CD4-positive, alpha-beta T cell (primary cell): Measurements from ENCODE around the gene TNNT2. TPM values are rescaled to one million over a fixed set of nuclear protein-coding genes. Genes with fewer than 3 reads are reported as not detected.

ENCODE experiments used
- ATAC-seq: fragments of 200-7000 bp; cut with Tn5 transposase; one replicate; pipeline ENCODE4 v1.10.0; 2022; ENCODE audit warnings: mild to moderate bottlenecking; ENCODE audit not compliant: poor library complexity
- CTCF ChIA-PET: fragments of 350-600 bp; sonication (Branson Sonifier 250); formaldehyde crosslinking; loops from one replicate; lab custom pipeline; 2021; ENCODE audit warnings: antibody characterized with exemption, inconsistent platforms; lab: Charles Lee
- POLR2A ChIA-PET: fragments of 350-600 bp; sonication (Branson Sonifier 250); formaldehyde crosslinking; loops from one replicate; lab custom pipeline; 2021; ENCODE audit warnings: antibody characterized with exemption, inconsistent platforms; lab: Charles Lee
- DNase-seq, 14 experiments: peaks; one replicate each; pipeline ENCODE4 v3.0.0-alpha.2; 2013 to 2020; ENCODE audit warnings: mixed read lengths in 2 of 14
- H3K27ac ChIP-seq, 2 donors: one replicate each; pipeline versions ENCODE4 v1.5.1 to v1.7.0; 2013; ENCODE audit warnings: low read length in 2 of 2, low read depth in 1 of 2, mild to moderate bottlenecking in 1 of 2
- H3K27me3 ChIP-seq, 2 experiments: 1 replicate in 1 of 2; 2 replicates in 1 of 2; pipeline versions ENCODE4 v1.6.1 to v1.7.0; 2013; ENCODE audit warnings: low read length in 2 of 2, control low read depth in 1 of 2, mild to moderate bottlenecking in 1 of 2, moderate library complexity in 1 of 2; ENCODE audit not compliant: insufficient read depth in 2 of 2, control insufficient read depth in 1 of 2
- H3K36me3 ChIP-seq: one replicate; pipeline ENCODE4 v1.6.1; 2013; ENCODE audit warnings: low read length, control low read depth; ENCODE audit not compliant: insufficient read depth
- H3K4me1 ChIP-seq: one replicate; pipeline ENCODE4 v1.6.1; 2013; ENCODE audit warnings: low read length, control low read depth; ENCODE audit not compliant: insufficient read depth
- H3K4me3 ChIP-seq: one replicate; pipeline ENCODE4 v1.5.1; 2013; ENCODE audit warnings: mild to moderate bottlenecking, low read length, moderate library complexity
- H3K9me3 ChIP-seq, 2 experiments: 1 replicate in 1 of 2; 2 replicates in 1 of 2; pipeline versions ENCODE4 v1.6.1 to v1.7.0; 2013; ENCODE audit warnings: low read length in 2 of 2, mild to moderate bottlenecking in 2 of 2, control low read depth in 1 of 2, moderate library complexity in 1 of 2; ENCODE audit not compliant: control insufficient read depth in 1 of 2, insufficient read depth in 1 of 2
- H3K27ac Mint-ChIP-seq: one replicate; pipeline ENCODE4 v1.8.0; 2020; ENCODE audit warnings: mixed read lengths
- H3K27me3 Mint-ChIP-seq: one replicate; pipeline ENCODE4 v1.8.0; 2021; ENCODE audit warnings: mixed read lengths
- H3K36me3 Mint-ChIP-seq: one replicate; pipeline ENCODE4 v1.8.0; 2021; ENCODE audit warnings: low read depth, mixed read lengths
- H3K4me1 Mint-ChIP-seq: one replicate; pipeline ENCODE4 v1.8.0; 2021; ENCODE audit warnings: low read depth, mixed read lengths
- H3K4me3 Mint-ChIP-seq: one replicate; pipeline ENCODE4 v1.8.0; 2020; ENCODE audit warnings: mild to moderate bottlenecking, mixed read lengths
- H3K9me3 Mint-ChIP-seq: one replicate; pipeline ENCODE4 v1.8.0; 2020; ENCODE audit warnings: mixed read lengths
- CTCF ChIP-seq: fragments of 200-600 bp; IDR thresholded peaks from one replicate; pipeline ENCODE4 v1.8.0; 2022; ENCODE audit warnings: antibody characterized with exemption, mild to moderate bottlenecking
- intact Hi-C, 2 experiments: fragments of 100-400 bp; cut with DNase I in 1 of 2; cut with micrococcal nuclease in 1 of 2; formaldehyde crosslinking; loops; one replicate each; pipeline versions ENCODE4 v1.15.1 to v1.9.0; 2023 to 2025; cut with DNase I, micrococcal nuclease
- total RNA-seq, 174 experiments: library from RNA in 2 of 174; stranded (reverse) in 2 of 174; gene quantifications; one replicate each; pipeline ENCODE4 v1.2.3 and lab custom pipeline; 2021 to 2026

Gene TNNT2
- total RNA-seq, 2 experiments from 2014 or later = not detected

GRCh38 chr1:201346337-201346939 lies 31.0 kb downstream of the TNNT2 start:
- H3K27me3 Mint-ChIP-seq = peaks cover 27% of the 10 kb centered on the region
- ChIA-PET CTCF (no interaction called here), POLR2A (no interaction called here)
- H3K36me3 Mint-ChIP-seq = no peaks in the 10 kb centered on the region
- no peaks in the 10 kb centered on the region for H3K4me1 ChIP-seq
- intact Hi-C loops = no loop called here
- ATAC-seq = no peak
- no peaks in the 10 kb centered on the region for H3K4me1 Mint-ChIP-seq
- H3K27me3 ChIP-seq = peaks cover 2 to 12% of the 10 kb centered on the region in 2 experiments
- no peaks in the 10 kb centered on the region for H3K36me3 ChIP-seq
- H3K9me3 ChIP-seq = no peaks in the 10 kb centered on the region
- no peak overlapping the region for H3K27ac ChIP-seq
- no peak overlapping the region for H3K27ac Mint-ChIP-seq
- no peaks in the 10 kb centered on the region for H3K9me3 Mint-ChIP-seq
- DNase-seq = peak in 1 of 14 experiments; percentile 8
- no peak for TF ChIP-seq CTCF
- no peak overlapping the region for H3K4me3 Mint-ChIP-seq
- H3K4me3 ChIP-seq = no peak overlapping the region

- H3K36me3 Mint-ChIP-seq = no peaks in the 10 kb centered on the region
- ChIA-PET CTCF (no interaction called here), POLR2A (no interaction called here)
- no peaks in the 10 kb centered on the region for H3K4me1 Mint-ChIP-seq
- no peaks in the 10 kb centered on the region for H3K9me3 Mint-ChIP-seq
- DNase-seq = no peak
- H3K4me3 Mint-ChIP-seq = no peak overlapping the region
- Histone ChIP-seq H3K9me3 (no peaks in the 10 kb centered on the region), H3K27ac (no peak overlapping the region), H3K4me1 (no peaks in the 10 kb centered on the region), H3K4me3 (no peak overlapping the region), H3K27me3 (peaks cover 2 to 12% of the 10 kb centered on the region in 2 experiments), H3K36me3 (no peaks in the 10 kb centered on the region)
- intact Hi-C loops = no loop called here
- H3K27me3 Mint-ChIP-seq = peaks cover 24% of the 10 kb centered on the region
- TF ChIP-seq CTCF = no peak
- H3K27ac Mint-ChIP-seq = no peak overlapping the region
- no peak for ATAC-seq
Measured at GRCh38 chr1:201345081-201345355, 32.5 kb downstream of the TNNT2 start.

- Histone ChIP-seq H3K36me3 (no peaks in the 10 kb centered on the region), H3K4me1 (no peaks in the 10 kb centered on the region), H3K4me3 (no peak overlapping the region), H3K9me3 (no peaks in the 10 kb centered on the region), H3K27me3 (peaks cover 2 to 12% of the 10 kb centered on the region in 2 experiments), H3K27ac (no peak overlapping the region)
- intact Hi-C loops = no loop called here
- Mint-ChIP-seq H3K27ac (no peak overlapping the region), H3K36me3 (no peaks in the 10 kb centered on the region), H3K4me3 (no peak overlapping the region), H3K27me3 (peaks cover 22% of the 10 kb centered on the region), H3K9me3 (no peaks in the 10 kb centered on the region), H3K4me1 (no peaks in the 10 kb centered on the region)
- TF ChIP-seq CTCF = no peak
- DNase-seq (no peak), ATAC-seq (no peak)
- CTCF ChIA-PET = no interaction called here
- POLR2A ChIA-PET = no interaction called here
Measured at GRCh38 chr1:201344206-201345080, 33.0 kb downstream of the TNNT2 start.
